Liver (tissue), 9 donors: ENCODE measurements around the gene FMO4. TPM values are rescaled to one million over a fixed set of nuclear protein-coding genes. Genes with fewer than 3 reads are reported as not detected.
"Not testable (repeated sequence)": the region's sequence is repeated elsewhere in the genome, so short reads cannot be mapped to it uniquely, and the experiment has no call there.

Experiments used
- DNase-seq: peaks from one replicate; pipeline ENCODE4 v3.0.0-alpha.2; 2017; ENCODE audit warnings: low spot score
- H3K27ac ChIP-seq, 2 donors: one replicate each; pipeline ENCODE4 v1.7.0; 2013; ENCODE audit warnings: inconsistent platforms in 2 of 2, low read length in 2 of 2, control low read depth in 1 of 2, low read depth in 1 of 2, mild to moderate bottlenecking in 1 of 2
- H3K27me3 ChIP-seq, 4 donors: one replicate each; pipeline versions ENCODE4 v1.6.1 to v1.7.0; 2013; ENCODE audit warnings: low read length in 3 of 4, inconsistent platforms in 1 of 4, mild to moderate bottlenecking in 1 of 4, moderate library complexity in 1 of 4; ENCODE audit not compliant: control insufficient read depth in 4 of 4, insufficient read depth in 4 of 4
- H3K36me3 ChIP-seq, 4 donors: one replicate each; pipeline versions ENCODE4 v1.6.1 to v1.7.0; 2013; ENCODE audit warnings: low read length in 3 of 4, mild to moderate bottlenecking in 3 of 4, low read depth in 1 of 4, moderate library complexity in 1 of 4; ENCODE audit not compliant: control insufficient read depth in 4 of 4, insufficient read depth in 3 of 4
- H3K4me1 ChIP-seq, 4 donors: one replicate each; pipeline versions ENCODE4 v1.6.1 to v1.7.0; 2013; ENCODE audit warnings: low read length in 3 of 4, mild to moderate bottlenecking in 3 of 4, moderate library complexity in 1 of 4; ENCODE audit not compliant: control insufficient read depth in 4 of 4, insufficient read depth in 4 of 4
- H3K4me3 ChIP-seq, 3 donors: one replicate each; pipeline versions ENCODE4 v1.6.1 to v1.7.0; 2013; ENCODE audit warnings: low read length in 3 of 3, control low read depth in 1 of 3, low read depth in 1 of 3, mild to moderate bottlenecking in 1 of 3
- H3K9ac ChIP-seq, 2 donors: one replicate each; pipeline ENCODE4 v1.7.0; 2013; ENCODE audit warnings: low read length in 2 of 2, mild to moderate bottlenecking in 2 of 2, moderate library complexity in 2 of 2, control low read depth in 1 of 2, low read depth in 1 of 2
- H3K9me3 ChIP-seq, 4 donors: one replicate each; pipeline versions ENCODE4 v1.6.1 to v1.7.0; 2013; ENCODE audit warnings: low read length in 3 of 4; ENCODE audit not compliant: control insufficient read depth in 4 of 4
- ATF3 ChIP-seq: IDR thresholded peaks from 2 replicates; pipeline ENCODE4 v1.6.1; 2016; ENCODE audit warnings: antibody characterized with exemption
- CTCF ChIP-seq: fragments of 150-350 bp; IDR thresholded peaks from 2 replicates; pipeline ENCODE4 v1.5.1; 2017; ENCODE audit warnings: improper control_type of control experiment, low read depth, low read length; ENCODE audit not compliant: missing input control
- EGR1 ChIP-seq, 2 donors: IDR thresholded peaks; 2 replicates each; pipeline ENCODE4 v1.6.1; 2016 to 2018; ENCODE audit warnings: antibody characterized with exemption in 2 of 2, low read depth in 2 of 2
- FOXA1 ChIP-seq: IDR thresholded peaks from 2 replicates; pipeline ENCODE4 v1.6.1; 2016; ENCODE audit warnings: antibody characterized with exemption
- GABPA ChIP-seq, 2 donors: IDR thresholded peaks in 1 of 2; conservative IDR thresholded peaks in 1 of 2; 2 replicates each; pipeline ENCODE4 v1.6.1; 2016; ENCODE audit warnings: antibody characterized with exemption in 2 of 2, mild to moderate bottlenecking in 1 of 2, moderate library complexity in 1 of 2
- HNF4A ChIP-seq, 2 donors: conservative IDR thresholded peaks; 2 replicates each; pipeline ENCODE4 v1.6.1; 2016; ENCODE audit warnings: antibody characterized with exemption in 2 of 2, mild to moderate bottlenecking in 2 of 2
- JUND ChIP-seq, 2 donors: IDR thresholded peaks; 2 replicates each; pipeline ENCODE4 v1.6.1; 2016; ENCODE audit warnings: antibody characterized with exemption in 2 of 2
- MAX ChIP-seq: IDR thresholded peaks from 2 replicates; pipeline ENCODE4 v1.6.1; 2016; ENCODE audit warnings: antibody characterized with exemption
- NR2F2 ChIP-seq: IDR thresholded peaks from 2 replicates; pipeline ENCODE4 v1.6.1; 2016; ENCODE audit warnings: antibody characterized with exemption
- RAD21 ChIP-seq, 2 donors: IDR thresholded peaks; 2 replicates each; pipeline ENCODE4 v1.6.1; 2016; ENCODE audit warnings: antibody characterized with exemption in 2 of 2, mild to moderate bottlenecking in 2 of 2
- RXRA ChIP-seq, 2 donors: IDR thresholded peaks; 2 replicates each; pipeline ENCODE4 v1.6.1; 2017 to 2018; ENCODE audit warnings: antibody characterized with exemption in 2 of 2, mild to moderate bottlenecking in 1 of 2
- SP1 ChIP-seq: IDR thresholded peaks from 2 replicates; pipeline ENCODE4 v1.6.1; 2018; ENCODE audit warnings: antibody characterized with exemption, mild to moderate bottlenecking
- TAF1 ChIP-seq: conservative IDR thresholded peaks from 2 replicates; pipeline ENCODE4 v1.6.1; 2016; ENCODE audit warnings: antibody characterized with exemption, mild to moderate bottlenecking
- YY1 ChIP-seq: IDR thresholded peaks from 2 replicates; pipeline ENCODE4 v1.6.1; 2016; ENCODE audit warnings: antibody characterized with exemption, mild to moderate bottlenecking
- ZBTB33 ChIP-seq: IDR thresholded peaks from 2 replicates; pipeline ENCODE4 v1.6.1; 2016; ENCODE audit warnings: antibody characterized with exemption
- WGBS: extraction: QIAGEN DNeasy Blood & Tissue Kit; methylation state at CpG from one replicate; pipeline ENCODE4 v1.1.7; 2013; 5-methylcytosine and 5-hydroxymethylcytosine counted together
- polyA plus RNA-seq, 2 donors: library from polyadenylated mRNA; stranded (reverse) in 1 of 2; unstranded in 1 of 2; fragments of 200-250 nt in 1 of 2; fragments of >200 nt in 1 of 2; fragmentation: Nextera tagmentation in 1 of 2; extraction: Ambion mirVana in 1 of 2; gene quantifications; one replicate each; pipeline versions ENCODE4 v1.2.1 to v1.2.3, GENCODE V29; 2013 to 2015
- total RNA-seq, 2 donors: library from RNA; depleted of rRNA; stranded (reverse); fragments of >200 nt; gene quantifications; one replicate each; pipeline ENCODE4 v1.2.3, GENCODE V29; 2014
- donor health status: healthy.
- donor health status: healthy.
- donor health status: healthy.
- donor health status: healthy.
- donor health status: healthy.

FMO4 gene
- total and polyA plus RNA-seq, 4 donors, result 7.2 to 26.9 (median 9.3) TPM

GRCh38 chr1:171384496-171384895 lies 70.5 kb downstream of the FMO4 start:
- TF ChIP-seq YY1 (no peak), RXRA (IDR thresholded peaks at IDR 0.05) (no peak), SP1 (no peak), RAD21 (IDR thresholded peaks at IDR 0.05) (no peak), CTCF (no peak), FOXA1 (no peak), JUND (IDR thresholded peaks at IDR 0.05) (no peak), NR2F2 (no peak)
- 47% methylated on average over 2 of the region's 2 CpGs for WGBS
- no peaks in the 10 kb centered on the region for H3K36me3 ChIP-seq
- H3K27ac ChIP-seq, result no peak overlapping the region
- H3K4me3 ChIP-seq, result no peak overlapping the region
- no peaks in the 10 kb centered on the region for H3K4me1 ChIP-seq
- no peaks in the 10 kb centered on the region for H3K27me3 ChIP-seq
- H3K9ac ChIP-seq, result no peak overlapping the region
- DNase-seq, result no peak
- no peaks in the 10 kb centered on the region for H3K9me3 ChIP-seq

GRCh38 chr1:171389171-171389570 lies 75.2 kb downstream of the FMO4 start:
- Histone ChIP-seq H3K27me3 (no peaks in the 10 kb centered on the region), H3K4me3 (no peak overlapping the region), H3K27ac (no peak overlapping the region), H3K9me3 (no peaks in the 10 kb centered on the region), H3K36me3 (no peaks in the 10 kb centered on the region), H3K4me1 (peaks cover 0 to 3% (median under 1%) of the 10 kb centered on the region in 4 donors), H3K9ac (no peak overlapping the region)
- TF ChIP-seq ATF3 (no peak), MAX (no peak), CTCF (no peak), TAF1 (no peak), RAD21 (IDR thresholded peaks at IDR 0.05) (no peak), HNF4A (conservative IDR thresholded peaks at IDR 0.05) (no peak), ZBTB33 (no peak), EGR1 (IDR thresholded peaks at IDR 0.05; ENCODE audit: low read depth in 2 of 2) (no peak), GABPA (IDR thresholded peaks at IDR 0.05 in 1 of 2, conservative IDR thresholded peaks at IDR 0.05 in 1 of 2) (no peak), RXRA (IDR thresholded peaks at IDR 0.05) (no peak), NR2F2 (no peak), FOXA1 (no peak)
- DNase-seq, result no peak
- WGBS, result 88% methylated on average over 3 of the region's 3 CpGs

- H3K4me3 ChIP-seq, DNase-seq, H3K36me3 ChIP-seq, H3K9ac ChIP-seq, H3K27me3 ChIP-seq, H3K4me1 ChIP-seq, H3K27ac ChIP-seq, H3K9me3 ChIP-seq: not testable (repeated sequence)
- 98% methylated on average over 1 of the region's 1 CpG for WGBS
Observed at GRCh38 chr1:171390740-171391139, 76.8 kb downstream of the FMO4 start.
